ENCODE data around the gene PGP. TPM values are rescaled to one million over a fixed set of nuclear protein-coding genes. Genes with fewer than 3 reads are reported as not detected.

PGP gene
- total and polyA plus RNA-seq, 2 of the 4 experiments (the other 2 are of a cell fraction), result 4.1 to 9.4 TPM

GRCh38 chr16:2209258-2210008 lies 5.2 kb downstream of the PGP start:
- Histone ChIP-seq H3K23ac (ENCODE audit: low read depth, low read length) (no peak overlapping the region), H3K56ac (ENCODE audit: extremely low read depth, insufficient read depth, low read length) (no peak overlapping the region), H2BK15ac (ENCODE audit: low read depth, low read length) (no peak overlapping the region), H3K27ac (ENCODE audit: insufficient read depth, low read length) (no peak overlapping the region), H4K5ac (ENCODE audit: low read depth, low read length) (no peak overlapping the region), H3K9me1 (ENCODE audit: insufficient read depth, low read length) (peaks cover 6% of the 10 kb centered on the region; the same call in 1 of the 2 replicates), H3K18ac (ENCODE audit: low read depth, low read length) (no peak overlapping the region), H2BK120ac (ENCODE audit: low read depth, low read length) (no peak overlapping the region), H2BK5ac (ENCODE audit: low read depth, low read length, poor library complexity, severe bottlenecking) (no peak overlapping the region), H3K4me2 (ENCODE audit: low read depth, low read length) (no peak overlapping the region), H4K8ac (ENCODE audit: low read depth in 2 of 2, low read length in 2 of 2) (no peak overlapping the region), H2AK5ac (ENCODE audit: low read depth, low read length) (no peak overlapping the region), H2AK9ac (replicated peaks; ENCODE audit: low read depth, low read length, poor library complexity) (no peak overlapping the region), H2AFZ (replicated peaks; ENCODE audit: low read length, poor library complexity) (no peak overlapping the region), H3K9ac (ENCODE audit: low read depth, low read length) (no peak overlapping the region), H3K4me3 (ENCODE audit: insufficient read depth, low read depth, low read length) (no peak overlapping the region), H3K27me3 (ENCODE audit: control insufficient read depth, insufficient read depth, low read length) (no peaks in the 10 kb centered on the region), H3K36me3 (ENCODE audit: control insufficient read depth, insufficient read depth, low read length) (peaks cover 28% of the 10 kb centered on the region), H3K9me3 (ENCODE audit: control insufficient read depth, insufficient read depth, low read length) (no peaks in the 10 kb centered on the region), H3K79me1 (ENCODE audit: low read depth in 1 of 2, low read length in 2 of 2) (peaks cover 27 to 54% of the 10 kb centered on the region in 2 experiments), H4K20me1 (ENCODE audit: insufficient read depth, low read length) (peaks cover 16% of the 10 kb centered on the region), H3K4ac (ENCODE audit: low read depth, low read length) (no peak overlapping the region), H2BK20ac (ENCODE audit: low read depth, low read length) (no peak overlapping the region), H3K14ac (replicated peaks; ENCODE audit: low read depth, low read length) (no peak overlapping the region), H4K91ac (ENCODE audit: insufficient read depth, low read depth, low read length) (no peak overlapping the region), H3K4me1 (ENCODE audit: control insufficient read depth, insufficient read depth, low read length) (peaks cover 14% of the 10 kb centered on the region)
- intact Hi-C loops (cut with micrococcal nuclease), result no loop called here
- ATAC-seq (ENCODE audit: low read depth), result no peak
- in situ Hi-C loops (cut with MboI; ENCODE audit: low sequenced_read_pairs), result no loop called here
- no peak for DNase-seq
- ChIA-PET CTCF (no interaction called here), POLR2A (ENCODE audit: unreplicated experiment) (no interaction called here)
- TF ChIP-seq NFE2L2 (IDR thresholded peaks at IDR 0.05; ENCODE audit: low read depth, low read length) (no peak), CTCF (conservative IDR thresholded peaks at IDR 0.05; ENCODE audit: low read depth, low read length) (no peak)
- dilution Hi-C loops (cut with HindIII; ENCODE audit: low sequenced_read_pairs, unreplicated experiment), result no loop called here
- 80% methylated on average over 9 of the region's 29 CpGs; no CpG with 5 or more reads in 1 of the 2 experiments for WGBS, 2 experiments (ENCODE audit: extremely low coverage in 2 of 2, insufficient read length in 1 of 2)
- no TSS peak for BruUV-seq (replicated peaks)
